WERI-Rb-1 (cell line): ENCODE results near the gene POLA1.
"Not testable (repeated sequence)": the region's sequence is repeated elsewhere in the genome, so short reads cannot be mapped to it uniquely, and the experiment has no call there.

Experiments
- DNase-seq: peaks from one replicate; pipeline ENCODE4 v3.0.0-alpha.2; 2020
- H3K27ac ChIP-seq: fragments of 250-450 bp; sonication (Bioruptor Pico); 2 replicates; pipeline ENCODE4 v1.5.1; 2020; ENCODE audit warnings: mild to moderate bottlenecking, moderate library complexity
- H3K27me3 ChIP-seq: fragments of 250-450 bp; sonication (Bioruptor Pico); 2 replicates; pipeline ENCODE4 v1.5.1; 2021; ENCODE audit warnings: mild to moderate bottlenecking, low read depth, moderate library complexity; ENCODE audit not compliant: insufficient read depth, severe bottlenecking
- H3K36me3 ChIP-seq: fragments of 250-450 bp; sonication (Bioruptor Pico); 2 replicates; pipeline ENCODE4 v1.5.1; 2020; ENCODE audit warnings: mild to moderate bottlenecking, moderate library complexity
- H3K4me3 ChIP-seq: 2 replicates; pipeline ENCODE4 v1.5.1; 2011; ENCODE audit warnings: low read depth, mild to moderate bottlenecking, control low read depth, low read length
- H3K9me3 ChIP-seq: fragments of 250-450 bp; sonication (Bioruptor Pico); 2 replicates; pipeline ENCODE4 v1.5.1; 2021; ENCODE audit warnings: mild to moderate bottlenecking, moderate library complexity; ENCODE audit not compliant: severe bottlenecking
- TF ChIP-seq, protein P1 (sequence below): IDR thresholded peaks from 2 replicates; pipeline ENCODE4 v1.5.1; 2011; ENCODE audit warnings: low read depth, mild to moderate bottlenecking, control low read depth, inconsistent platforms, low read length

Gene POLA1

DNA sequence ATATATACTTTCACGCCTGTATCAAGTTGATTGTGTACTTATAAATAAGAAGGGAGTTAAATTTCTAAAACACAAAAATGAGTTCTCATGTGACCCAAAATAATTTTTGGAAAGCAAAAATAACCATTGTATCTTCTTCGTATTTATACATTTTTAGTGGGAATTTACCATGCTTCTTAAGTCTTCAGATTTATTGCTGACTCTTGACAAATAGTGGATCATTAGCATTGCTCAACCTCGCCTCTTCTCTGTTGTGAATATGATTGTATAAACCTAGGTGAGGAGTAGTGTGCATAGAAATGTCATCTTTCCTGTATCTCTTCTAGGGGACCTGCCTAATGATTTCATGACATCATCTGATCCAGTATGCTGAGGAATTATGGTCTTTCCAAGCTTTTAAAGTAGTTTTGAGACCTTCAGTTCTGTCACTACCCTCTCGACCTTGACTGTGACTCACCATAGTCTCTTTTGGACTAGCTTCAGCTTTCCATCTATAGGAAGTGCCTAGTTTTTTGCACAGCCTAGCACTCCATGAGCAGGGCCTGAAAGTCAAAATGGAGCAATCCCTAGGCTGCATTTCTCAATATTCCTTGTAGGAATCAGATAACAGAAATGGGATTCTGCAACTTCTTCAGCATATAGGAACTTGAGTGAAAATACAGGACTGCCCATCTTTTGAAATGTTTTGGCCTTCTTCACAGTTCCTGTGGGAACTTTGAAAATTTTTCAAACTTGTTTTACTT lies 164.5 kb downstream of the POLA1 start:
- TF ChIP-seq, protein P1, sequence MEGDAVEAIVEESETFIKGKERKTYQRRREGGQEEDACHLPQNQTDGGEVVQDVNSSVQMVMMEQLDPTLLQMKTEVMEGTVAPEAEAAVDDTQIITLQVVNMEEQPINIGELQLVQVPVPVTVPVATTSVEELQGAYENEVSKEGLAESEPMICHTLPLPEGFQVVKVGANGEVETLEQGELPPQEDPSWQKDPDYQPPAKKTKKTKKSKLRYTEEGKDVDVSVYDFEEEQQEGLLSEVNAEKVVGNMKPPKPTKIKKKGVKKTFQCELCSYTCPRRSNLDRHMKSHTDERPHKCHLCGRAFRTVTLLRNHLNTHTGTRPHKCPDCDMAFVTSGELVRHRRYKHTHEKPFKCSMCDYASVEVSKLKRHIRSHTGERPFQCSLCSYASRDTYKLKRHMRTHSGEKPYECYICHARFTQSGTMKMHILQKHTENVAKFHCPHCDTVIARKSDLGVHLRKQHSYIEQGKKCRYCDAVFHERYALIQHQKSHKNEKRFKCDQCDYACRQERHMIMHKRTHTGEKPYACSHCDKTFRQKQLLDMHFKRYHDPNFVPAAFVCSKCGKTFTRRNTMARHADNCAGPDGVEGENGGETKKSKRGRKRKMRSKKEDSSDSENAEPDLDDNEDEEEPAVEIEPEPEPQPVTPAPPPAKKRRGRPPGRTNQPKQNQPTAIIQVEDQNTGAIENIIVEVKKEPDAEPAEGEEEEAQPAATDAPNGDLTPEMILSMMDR, result no peak
- DNase-seq, result no peak
- H3K27me3 ChIP-seq, result no peaks in the 10 kb centered on the region
- no peak overlapping the region for H3K4me3 ChIP-seq
- no peak overlapping the region for H3K27ac ChIP-seq
- H3K9me3 ChIP-seq, result no peaks in the 10 kb centered on the region
- no peaks in the 10 kb centered on the region for H3K36me3 ChIP-seq

GRCh38 chrX:24859211-24859841 lies 165.6 kb downstream of the POLA1 start:
- H3K27me3 ChIP-seq, result peaks cover 7% of the 10 kb centered on the region
- TF ChIP-seq, protein P1, result no peak
- no peaks in the 10 kb centered on the region for H3K9me3 ChIP-seq
- DNase-seq, result no peak
- no peaks in the 10 kb centered on the region for H3K36me3 ChIP-seq
- H3K27ac ChIP-seq, result no peak overlapping the region
- H3K4me3 ChIP-seq, result no peak overlapping the region

DNA sequence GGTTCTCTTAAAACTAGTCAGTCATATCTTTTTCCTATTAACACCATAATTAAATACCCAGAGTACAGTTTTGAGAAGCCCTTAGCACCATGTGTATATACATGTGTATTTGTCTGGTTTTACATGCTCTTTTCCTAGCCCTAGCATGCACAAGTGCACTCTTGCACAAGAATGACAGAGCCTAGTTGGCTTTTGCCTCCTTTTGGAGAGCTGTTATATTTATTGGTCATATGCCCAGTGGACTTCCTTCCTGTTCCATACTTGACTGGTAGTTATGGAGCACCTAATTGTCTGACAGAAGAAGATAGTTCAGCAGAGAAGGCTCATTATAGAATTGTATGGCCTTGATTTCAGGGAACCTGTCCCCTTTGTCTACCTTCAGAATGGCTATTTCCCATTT lies 166.4 kb downstream of the POLA1 start:
- Histone ChIP-seq H3K36me3 (no peaks in the 10 kb centered on the region), H3K9me3 (no peaks in the 10 kb centered on the region), H3K27ac (no peak overlapping the region), H3K27me3 (peaks cover 7% of the 10 kb centered on the region), H3K4me3 (no peak overlapping the region)
- no peak for DNase-seq
- TF ChIP-seq, protein P1, result no peak

GRCh38 chrX:24862343-24862742 lies 168.6 kb downstream of the POLA1 start:
- TF ChIP-seq, protein P1, result no peak
- Histone ChIP-seq H3K27me3 (peaks cover 7% of the 10 kb centered on the region), H3K9me3 (no peaks in the 10 kb centered on the region), H3K36me3 (no peaks in the 10 kb centered on the region), H3K4me3 (no peak overlapping the region), H3K27ac (no peak overlapping the region)
- DNase-seq, result no peak

DNA sequence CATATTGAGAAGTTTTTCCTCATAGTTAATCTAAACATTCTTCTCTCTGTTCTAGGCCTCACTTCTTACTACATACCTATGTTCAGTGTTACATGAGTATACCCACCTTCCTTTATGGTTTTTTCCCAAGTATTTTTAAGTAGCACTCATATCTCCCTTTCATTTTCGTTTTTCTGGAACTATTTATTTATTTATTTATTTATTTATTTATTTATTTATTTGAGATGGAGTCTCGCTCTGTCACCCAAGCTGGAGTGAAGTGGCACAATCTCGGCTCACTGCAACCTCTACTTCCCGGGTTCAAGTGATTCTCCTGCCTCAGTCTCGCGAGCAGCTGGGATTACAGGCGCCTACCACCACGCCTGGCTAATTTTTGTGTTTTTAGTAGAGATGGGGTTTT lies 170.1 kb downstream of the POLA1 start:
- not testable (repeated sequence) for H3K36me3 ChIP-seq, H3K9me3 ChIP-seq, DNase-seq, H3K27ac ChIP-seq, H3K4me3 ChIP-seq, H3K27me3 ChIP-seq

DNA sequence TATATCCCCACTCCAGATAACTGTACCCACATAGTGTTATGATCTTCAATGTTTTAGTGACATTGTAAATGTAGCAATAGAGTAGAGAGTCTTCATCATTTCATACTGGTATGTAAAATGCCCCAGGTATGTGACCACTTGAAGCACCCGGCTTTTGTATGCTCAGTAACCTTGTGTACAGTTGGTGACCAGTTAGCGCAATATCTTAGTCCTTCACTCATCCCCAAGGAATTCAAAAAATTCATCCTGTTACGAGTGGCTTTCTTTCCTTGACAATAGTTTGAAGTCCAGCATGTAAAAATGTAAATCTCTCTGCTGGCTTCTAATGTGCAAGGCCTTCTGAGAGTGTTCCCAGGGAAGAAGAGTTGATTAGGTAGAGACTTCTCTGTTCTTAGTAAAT lies 176.4 kb downstream of the POLA1 start:
- no peak overlapping the region for H3K27ac ChIP-seq
- no peaks in the 10 kb centered on the region for H3K9me3 ChIP-seq
- TF ChIP-seq, protein P1, result no peak
- no peak for DNase-seq
- no peaks in the 10 kb centered on the region for H3K36me3 ChIP-seq
- peaks cover 3% of the 10 kb centered on the region for H3K27me3 ChIP-seq
- H3K4me3 ChIP-seq, result no peak overlapping the region
